ENCODE results near the gene LRRTM4.

GRCh38 chr2:76928026-76928425 lies 594.1 kb downstream of the LRRTM4 start:
- TF ChIP-seq, protein P1, sequence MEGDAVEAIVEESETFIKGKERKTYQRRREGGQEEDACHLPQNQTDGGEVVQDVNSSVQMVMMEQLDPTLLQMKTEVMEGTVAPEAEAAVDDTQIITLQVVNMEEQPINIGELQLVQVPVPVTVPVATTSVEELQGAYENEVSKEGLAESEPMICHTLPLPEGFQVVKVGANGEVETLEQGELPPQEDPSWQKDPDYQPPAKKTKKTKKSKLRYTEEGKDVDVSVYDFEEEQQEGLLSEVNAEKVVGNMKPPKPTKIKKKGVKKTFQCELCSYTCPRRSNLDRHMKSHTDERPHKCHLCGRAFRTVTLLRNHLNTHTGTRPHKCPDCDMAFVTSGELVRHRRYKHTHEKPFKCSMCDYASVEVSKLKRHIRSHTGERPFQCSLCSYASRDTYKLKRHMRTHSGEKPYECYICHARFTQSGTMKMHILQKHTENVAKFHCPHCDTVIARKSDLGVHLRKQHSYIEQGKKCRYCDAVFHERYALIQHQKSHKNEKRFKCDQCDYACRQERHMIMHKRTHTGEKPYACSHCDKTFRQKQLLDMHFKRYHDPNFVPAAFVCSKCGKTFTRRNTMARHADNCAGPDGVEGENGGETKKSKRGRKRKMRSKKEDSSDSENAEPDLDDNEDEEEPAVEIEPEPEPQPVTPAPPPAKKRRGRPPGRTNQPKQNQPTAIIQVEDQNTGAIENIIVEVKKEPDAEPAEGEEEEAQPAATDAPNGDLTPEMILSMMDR (IDR thresholded peaks at IDR 0.05) = no peak
- TF ChIP-seq POLR2A (IDR thresholded peaks at IDR 0.05) = no peak
